ENCODE results near the gene GNGT2.

- TF ChIP-seq EZH2 (IDR thresholded peaks at IDR 0.05; ENCODE audit: borderline replicate concordance, low read length) (no peak), CTCF (conservative IDR thresholded peaks at IDR 0.05 in 1 of 2, IDR thresholded peaks at IDR 0.05 in 1 of 2; ENCODE audit: extremely low read depth in 1 of 2, insufficient read depth in 1 of 2, low read depth in 1 of 2, low read length in 2 of 2) (no peak)
Observed at GRCh38 chr17:49214676-49215360, 4.4 kb upstream of the GNGT2 start.

All from mammary epithelial cell (primary cell).